ENCODE results near the gene UBIAD1. TPM values are rescaled to one million over a fixed set of nuclear protein-coding genes. Genes with fewer than 3 reads are reported as not detected.

The UBIAD1 gene
- total and polyA plus RNA-seq, 2 of the 13 experiments (the other 11 are each of a cell fraction or from before 2014, with no cell fraction given) = 16.9 to 20.4 TPM

GRCh38 chr1:11272832-11273594, at the start of gene UBIAD1 (continued):
- no peak; the same call in 1 of the 2 replicates for TF ChIP-seq GATA4 (IDR thresholded peaks at IDR 0.05; ENCODE audit: borderline replicate concordance, low read depth)
- no peak for TF ChIP-seq ZNF256 (CRISPR knock-in tag; conservative IDR thresholded peaks at IDR 0.05)
- TF ChIP-seq ZNF839 (CRISPR knock-in tag; IDR thresholded peaks at IDR 0.05; ENCODE audit: borderline replicate concordance) = no peak
- no peak for TF ChIP-seq NCOA1 (CRISPR knock-in tag; IDR thresholded peaks at IDR 0.05)
- no peak for TF ChIP-seq HNF4G (IDR thresholded peaks at IDR 0.05; ENCODE audit: borderline replicate concordance, low read depth, low read length)
- TF ChIP-seq HNF4G (CRISPR knock-in tag; IDR thresholded peaks at IDR 0.05; ENCODE audit: borderline replicate concordance, low read depth) = no peak
- TF ChIP-seq PCBP2 (optimal IDR thresholded peaks at IDR 0.05; ENCODE audit: low read depth, low read length, poor library complexity, severe bottlenecking) = no peak
- TF ChIP-seq SETDB1 (CRISPR knock-in tag; IDR thresholded peaks at IDR 0.05; ENCODE audit: borderline replicate concordance) = no peak
- TF ChIP-seq POLR2AphosphoS5 (IDR thresholded peaks at IDR 0.05; ENCODE audit: low read depth, low read length) = peak; percentile 70
- no peak for TF ChIP-seq HNRNPH1 (optimal IDR thresholded peaks at IDR 0.05; ENCODE audit: low read depth, low read length)
- TF ChIP-seq SYNCRIP (IDR thresholded peaks at IDR 0.05; ENCODE audit: insufficient read depth, low read depth, low read length) = no peak
- TF ChIP-seq KDM6A (CRISPR knock-in tag; IDR thresholded peaks at IDR 0.05; ENCODE audit: low read depth) = no peak
- TF ChIP-seq KLF11 (CRISPR knock-in tag; IDR thresholded peaks at IDR 0.05) = no peak
- no peak for TF ChIP-seq ZBTB49 (CRISPR knock-in tag; IDR thresholded peaks at IDR 0.05; ENCODE audit: borderline replicate concordance)
- TF ChIP-seq TERF1 (CRISPR knock-in tag; IDR thresholded peaks at IDR 0.05) = no peak
- no peak for TF ChIP-seq DPF2 (CRISPR knock-in tag; IDR thresholded peaks at IDR 0.05; ENCODE audit: borderline replicate concordance, low read depth)
- TF ChIP-seq ZBTB20 (CRISPR knock-in tag; IDR thresholded peaks at IDR 0.05; ENCODE audit: borderline replicate concordance, low read depth) = peak; percentile 45; the same call in 1 of the 2 replicates
- TF ChIP-seq SAFB2 (CRISPR knock-in tag; IDR thresholded peaks at IDR 0.05; ENCODE audit: borderline replicate concordance, low read depth) = no peak
- no peak for TF ChIP-seq ATF4 (CRISPR knock-in tag; IDR thresholded peaks at IDR 0.05)
- TF ChIP-seq ARHGAP35 (CRISPR knock-in tag; IDR thresholded peaks at IDR 0.05; ENCODE audit: borderline replicate concordance) = peak; percentile 23; the same call in 1 of the 2 replicates
- TF ChIP-seq ZNF547 (CRISPR knock-in tag; IDR thresholded peaks at IDR 0.05) = peak; percentile 74; the same call in 1 of the 2 replicates
- peak; percentile 27; the same call in 1 of the 2 replicates for TF ChIP-seq ZNF264 (CRISPR knock-in tag; IDR thresholded peaks at IDR 0.05)
- TF ChIP-seq ZNF564 (CRISPR knock-in tag; IDR thresholded peaks at IDR 0.05) = no peak; the same call in 1 of the 2 replicates
- TF ChIP-seq GMEB1 (CRISPR knock-in tag; IDR thresholded peaks at IDR 0.05; ENCODE audit: borderline replicate concordance) = peak; percentile 59

Measured in HepG2 (cell line).